ENCODE data around the gene ACAP2.

- TF ChIP-seq ZNF331 (CRISPR knock-in tag; IDR thresholded peaks at IDR 0.05; ENCODE audit: low read depth) (no peak), CTCF (conservative IDR thresholded peaks at IDR 0.05; ENCODE audit: low read depth in 2 of 2) (no peak), POLR2AphosphoS5 (IDR thresholded peaks at IDR 0.05; ENCODE audit: low read depth) (no peak), EZH2phosphoT487 (IDR thresholded peaks at IDR 0.05; ENCODE audit: unreplicated experiment) (no peak), JUNB (IDR thresholded peaks at IDR 0.05; ENCODE audit: unreplicated experiment) (no peak), EZH2 (IDR thresholded peaks at IDR 0.05; ENCODE audit: low read depth, unreplicated experiment) (no peak), REST (IDR thresholded peaks at IDR 0.05; ENCODE audit: unreplicated experiment) (no peak), ETS1 (IDR thresholded peaks at IDR 0.05) (no peak), CREB1 (CRISPR knock-in tag; IDR thresholded peaks at IDR 0.05; ENCODE audit: low read depth) (no peak), ZNF114 (CRISPR knock-in tag; IDR thresholded peaks at IDR 0.05) (no peak), NANOG (IDR thresholded peaks at IDR 0.05; ENCODE audit: borderline replicate concordance) (no peak)
Observed at GRCh38 chr3:195248281-195248680, 194.5 kb downstream of the ACAP2 start.
